ENCODE data around the gene GABRB3.

The GABRB3 gene

DNA sequence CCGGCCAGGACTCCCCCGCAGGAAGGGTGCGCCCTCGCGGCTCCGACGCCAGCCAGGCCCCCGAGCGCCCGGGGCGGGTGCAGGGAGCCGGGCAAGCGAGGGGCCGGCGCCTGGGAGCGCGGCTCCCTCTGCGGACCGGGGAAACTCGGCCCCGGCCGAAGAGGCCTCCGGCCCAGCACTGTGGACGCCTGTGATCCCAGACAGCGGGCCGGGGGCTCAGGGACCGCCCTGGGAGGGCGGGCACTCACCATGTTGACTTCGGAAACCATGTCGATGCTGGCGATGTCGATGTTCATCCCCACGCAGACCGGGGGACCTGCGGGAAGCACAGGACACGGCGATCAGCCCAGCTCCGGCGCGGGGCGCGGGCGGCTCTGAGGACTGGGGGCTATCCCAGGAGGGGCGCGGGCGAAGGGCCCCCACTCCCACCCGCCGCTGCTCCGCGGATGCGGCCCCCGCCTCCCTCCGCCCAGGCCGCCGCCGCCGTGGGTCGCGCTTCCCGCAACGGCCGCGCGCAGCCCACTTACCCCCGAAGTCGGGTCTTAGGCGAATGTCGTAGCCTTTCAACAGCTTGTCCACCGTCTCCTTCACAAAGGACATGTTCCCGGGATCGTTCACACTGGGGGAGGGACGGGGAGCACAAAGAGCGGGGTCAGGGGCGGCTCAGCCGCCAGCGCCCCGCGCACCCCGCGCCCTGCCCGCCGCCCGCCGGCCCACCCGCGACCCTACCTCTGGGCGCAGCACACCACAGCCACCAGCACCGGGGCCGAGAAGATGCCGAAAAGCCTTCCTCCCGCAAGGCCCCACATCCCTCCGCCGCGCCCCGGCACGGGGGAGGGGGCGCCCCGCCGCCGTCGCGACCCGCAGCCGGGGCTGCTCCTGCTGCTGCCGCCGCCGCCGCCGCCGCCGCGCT, at the start of gene GABRB3:
GABRB3 (minus strand) TSS at position 913 of the 913 bp plus-strand sequence.
- DNase-seq: no peak

GRCh38 chr15:26807517-26808427, 34.9 kb upstream of the GABRB3 start:
- DNase-seq: no peak

DNA sequence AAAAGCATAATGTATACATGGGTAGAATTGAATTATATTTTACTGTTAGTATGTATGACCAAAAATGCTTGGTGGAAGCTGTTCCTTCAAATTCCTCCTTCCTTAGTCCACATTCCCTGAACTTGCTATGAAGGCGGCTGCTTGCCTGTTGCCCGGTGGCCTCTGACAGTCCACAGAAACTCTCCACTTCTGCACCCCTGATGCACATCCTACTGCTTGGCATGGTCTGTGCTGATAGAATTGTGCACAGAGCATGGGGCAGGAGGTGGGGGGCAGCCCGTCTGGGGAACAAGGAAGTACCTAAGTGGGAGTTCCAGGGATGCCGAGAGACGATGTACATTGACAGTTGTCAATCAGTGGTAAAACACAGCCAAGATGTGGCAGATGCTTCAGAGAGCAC, 33.7 kb upstream of the GABRB3 start:
- no peak for DNase-seq

DNA sequence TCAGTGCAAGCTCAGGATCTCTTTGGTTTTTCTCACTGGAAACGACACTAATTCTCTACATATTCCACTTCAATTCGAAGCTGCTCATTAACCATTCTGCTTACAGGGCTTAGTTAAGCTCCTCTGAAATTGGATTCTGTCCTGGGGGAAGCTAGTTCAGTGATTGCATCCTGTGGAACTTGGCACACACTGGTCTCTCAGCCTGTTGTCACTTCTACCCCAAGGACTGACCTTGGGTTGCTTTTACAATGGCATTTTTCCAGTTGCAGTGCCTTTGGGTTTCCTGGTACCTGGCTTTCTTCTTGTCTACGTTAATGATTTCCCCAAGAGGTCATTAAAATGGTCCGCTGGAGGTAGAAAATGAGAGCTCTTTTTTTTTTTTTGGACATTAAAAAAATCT, 33.3 kb upstream of the GABRB3 start:
- DNase-seq: no peak

GRCh38 chr15:26805470-26805869, 32.6 kb upstream of the GABRB3 start:
- no peak for DNase-seq

GRCh38 chr15:26804063-26804804, 31.4 kb upstream of the GABRB3 start:
- no peak for DNase-seq

DNA sequence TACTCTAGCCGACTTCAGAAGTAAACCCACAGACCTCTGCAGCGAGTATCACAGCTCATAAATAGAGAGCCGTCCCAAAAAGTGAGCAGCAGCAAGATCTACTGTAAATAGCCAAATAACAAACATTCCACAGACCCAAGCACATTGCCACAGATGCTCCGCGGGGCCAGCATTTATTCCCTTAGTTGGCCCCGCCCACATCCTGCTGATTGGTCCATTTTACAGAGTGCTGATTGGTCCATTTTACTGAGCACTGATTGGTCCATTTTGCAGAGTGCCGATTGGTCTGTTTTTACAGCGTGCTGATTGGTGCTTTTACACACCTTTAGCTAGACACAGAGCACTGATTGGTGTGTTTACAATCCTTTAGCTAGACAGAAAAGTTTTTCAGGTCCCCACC, 17.3 kb upstream of the GABRB3 start:
- DNase-seq: no peak

- no peak for DNase-seq
Measured at GRCh38 chr15:26781816-26782215, 8.9 kb upstream of the GABRB3 start.

GRCh38 chr15:26773917-26774316, 1.1 kb upstream of the GABRB3 start:
- no peak for DNase-seq

DNA sequence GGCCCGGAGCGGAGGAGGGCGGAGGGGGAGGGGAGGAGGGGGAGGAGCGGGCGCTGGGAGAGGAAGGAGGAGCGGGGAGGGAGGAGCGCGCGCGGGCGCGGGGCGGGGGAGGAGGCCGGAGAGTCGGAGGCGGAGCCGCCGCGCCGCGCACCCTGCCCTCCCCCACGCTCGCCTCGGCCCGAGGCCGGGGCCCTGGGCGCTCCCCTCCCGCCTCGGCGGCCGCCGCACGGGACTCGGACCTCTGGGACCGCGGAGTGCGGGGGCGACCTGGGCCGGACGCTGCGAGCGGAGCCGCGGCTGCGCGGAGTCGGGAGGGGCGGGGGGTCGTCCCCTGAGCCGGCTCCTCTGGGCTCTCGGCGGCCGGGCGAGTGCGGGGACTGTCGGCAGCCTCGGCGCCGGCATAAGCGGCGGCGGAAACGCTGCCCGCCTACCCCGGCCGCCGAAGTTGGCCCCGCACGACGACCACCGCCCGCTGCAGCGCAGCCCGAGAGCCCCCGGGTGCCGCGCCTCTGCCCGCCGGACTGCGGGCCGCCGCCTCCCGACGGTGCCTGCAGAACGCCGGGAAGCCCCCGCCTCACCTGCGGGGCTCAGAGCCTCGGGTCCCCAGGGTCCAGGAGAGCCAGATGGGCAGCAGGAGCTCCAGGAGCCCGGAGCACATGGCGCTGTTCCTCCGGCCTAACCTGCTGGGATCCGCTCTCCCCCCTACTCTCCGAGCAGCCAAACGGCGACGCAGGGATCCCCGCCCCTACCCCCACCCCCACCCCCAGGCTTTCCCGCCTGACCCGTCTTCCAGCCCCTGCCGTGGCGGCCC, 406 bp upstream of the GABRB3 start:
- no peak for DNase-seq

DNA sequence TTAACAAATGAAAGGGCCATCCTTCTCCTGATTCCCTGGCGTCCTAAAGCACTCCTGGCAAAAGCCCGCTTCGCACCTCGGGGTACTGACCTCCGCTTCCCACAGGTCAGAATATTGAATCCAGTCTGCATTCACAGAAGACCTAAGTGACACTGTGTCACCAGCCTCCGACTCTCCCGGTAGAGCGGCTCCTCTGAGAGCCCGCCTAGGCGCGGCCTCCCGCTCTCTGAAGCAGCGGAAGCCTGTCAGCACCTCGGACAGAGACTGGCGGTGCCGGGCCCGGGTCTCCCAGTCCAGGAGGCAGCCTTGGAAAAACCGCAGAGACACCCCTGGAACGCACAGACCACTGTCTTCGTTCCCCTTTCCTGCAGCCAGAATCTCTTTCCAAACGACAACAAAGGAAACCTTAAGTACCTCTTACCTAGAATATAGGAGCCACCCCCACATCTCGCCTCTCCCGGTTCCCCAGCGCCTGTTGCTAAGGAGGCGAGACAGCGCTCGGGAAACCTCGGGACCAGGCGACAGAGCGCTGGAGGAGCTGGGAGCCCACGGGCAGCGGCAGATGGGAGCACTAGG, 1.2 kb downstream of the GABRB3 start:
- DNase-seq: no peak

DNA sequence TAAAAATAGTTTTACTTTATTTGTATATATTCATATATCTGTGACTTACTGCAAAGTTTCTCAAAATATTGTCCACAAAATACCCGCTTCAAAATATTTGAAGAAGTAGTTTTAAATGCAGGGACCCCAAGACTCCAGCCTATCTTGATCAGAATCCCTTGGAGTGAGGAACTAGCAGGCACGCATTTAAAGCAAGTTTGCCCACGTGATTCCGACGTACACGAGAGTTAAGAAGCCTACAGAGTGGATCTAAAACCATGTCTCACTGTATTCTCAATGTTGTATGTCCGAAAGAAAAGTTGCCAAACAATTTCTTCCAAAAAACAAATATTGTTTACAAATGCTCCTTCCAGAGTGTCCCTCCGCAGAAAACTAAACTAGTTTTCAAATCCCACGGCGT, 1.7 kb downstream of the GABRB3 start:
- no peak for DNase-seq

DNA sequence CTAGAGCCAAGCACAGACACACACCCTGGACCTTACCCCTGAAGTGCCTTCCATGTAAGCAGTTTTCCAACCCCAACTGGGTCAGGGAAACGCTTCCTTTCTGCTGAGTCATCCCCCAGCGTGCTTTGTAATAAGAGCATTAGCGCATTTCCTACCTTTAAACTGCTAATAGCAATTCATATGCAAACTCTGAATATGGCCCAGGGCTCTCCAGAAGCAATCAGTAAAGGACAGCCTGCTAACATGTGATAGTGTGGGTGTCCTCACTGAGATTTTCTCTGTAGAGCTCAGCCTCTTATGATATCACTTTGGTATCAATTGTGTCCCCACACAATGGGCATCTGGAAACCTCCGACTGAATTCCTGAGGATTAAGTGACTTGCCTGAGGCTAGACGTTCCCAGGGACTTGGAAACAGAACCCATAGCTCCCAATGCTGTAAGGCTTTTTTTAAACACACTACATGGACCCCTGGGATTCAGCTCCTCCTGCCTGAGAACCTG, 5.6 kb downstream of the GABRB3 start:
- no peak for DNase-seq

DNA sequence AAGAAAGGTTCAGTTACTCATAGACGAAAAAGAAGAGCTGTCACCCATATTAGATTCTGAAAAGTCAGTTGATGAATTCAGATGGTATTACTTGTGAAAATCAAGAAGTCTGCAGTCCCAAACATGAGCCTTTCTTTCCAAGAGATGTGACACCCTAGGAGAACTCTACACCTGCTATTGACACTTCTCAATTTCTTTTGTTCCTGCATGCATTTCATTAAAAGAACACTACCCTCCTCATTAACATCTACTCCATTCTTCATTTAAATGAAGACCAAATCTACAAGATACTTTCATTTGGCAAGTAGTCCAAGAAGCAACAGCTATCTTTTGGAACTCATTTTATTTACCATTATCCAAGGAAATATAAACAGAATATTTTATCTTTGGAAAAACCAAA, 6.6 kb downstream of the GABRB3 start:
- no peak for DNase-seq

- no peak for DNase-seq
Measured at GRCh38 chr15:26759986-26760385, 12.9 kb downstream of the GABRB3 start.

- DNase-seq: no peak
Measured at GRCh38 chr15:26758079-26758478, 14.8 kb downstream of the GABRB3 start.

DNA sequence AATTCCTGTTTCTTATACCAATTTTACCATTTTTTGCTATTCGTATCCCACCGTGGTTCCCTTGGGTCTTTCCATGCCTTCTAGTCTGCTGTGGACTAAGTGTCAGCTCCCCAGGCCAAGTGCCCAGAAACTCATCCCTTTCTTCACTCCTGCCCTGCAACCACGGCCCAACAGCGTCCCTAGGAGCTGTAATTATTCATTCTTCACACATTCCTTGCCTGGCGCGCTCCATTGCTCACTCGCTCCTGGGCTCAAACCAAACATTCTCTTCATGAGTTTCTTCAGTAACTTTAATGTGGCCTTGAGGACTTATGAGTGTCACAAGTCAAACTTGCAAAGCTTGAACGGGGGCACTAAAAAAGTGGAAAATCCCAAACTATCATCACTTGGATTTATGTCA, 15.7 kb downstream of the GABRB3 start:
- DNase-seq: no peak

DNA sequence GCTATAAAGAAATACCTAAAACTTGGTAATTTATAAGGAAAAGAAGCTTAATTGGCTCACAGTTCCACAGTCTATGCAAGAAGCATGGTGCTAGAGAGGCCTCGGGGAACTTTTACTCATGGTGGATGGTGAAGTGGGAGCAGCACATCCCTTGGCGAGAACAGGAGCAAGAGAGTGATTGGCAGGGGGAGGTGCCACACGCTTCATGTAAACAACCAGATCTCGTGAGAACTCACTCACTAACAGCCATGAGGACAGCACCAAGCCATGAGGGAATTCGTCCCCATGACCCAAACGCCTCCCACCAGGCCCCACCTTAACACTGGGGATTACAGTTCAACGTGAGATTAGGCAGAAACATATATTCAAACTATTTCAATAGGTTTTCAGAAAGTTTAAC, 28.0 kb downstream of the GABRB3 start:
- DNase-seq: no peak

DNA sequence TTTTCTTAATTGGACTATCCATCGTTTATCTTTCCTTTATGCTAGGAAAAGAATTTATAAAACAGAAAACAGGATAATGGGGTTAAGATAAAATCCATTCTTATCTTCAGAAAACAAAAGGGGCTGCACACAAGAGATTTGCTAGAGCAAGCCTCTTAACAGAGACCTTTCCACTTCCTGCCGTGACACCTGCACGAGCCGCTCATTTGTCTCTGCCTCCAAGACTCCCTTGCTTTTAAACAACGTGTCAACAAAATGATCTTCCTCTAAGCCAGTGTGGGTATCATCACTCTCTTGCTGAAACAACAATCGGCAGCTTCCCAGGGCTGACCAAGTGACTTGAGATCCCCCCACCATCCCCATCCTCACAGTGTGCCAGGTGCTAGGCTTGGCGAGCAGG, 33.1 kb downstream of the GABRB3 start:
- DNase-seq: no peak

GRCh38 chr15:26738996-26739395, 33.9 kb downstream of the GABRB3 start:
- no peak for DNase-seq

DNA sequence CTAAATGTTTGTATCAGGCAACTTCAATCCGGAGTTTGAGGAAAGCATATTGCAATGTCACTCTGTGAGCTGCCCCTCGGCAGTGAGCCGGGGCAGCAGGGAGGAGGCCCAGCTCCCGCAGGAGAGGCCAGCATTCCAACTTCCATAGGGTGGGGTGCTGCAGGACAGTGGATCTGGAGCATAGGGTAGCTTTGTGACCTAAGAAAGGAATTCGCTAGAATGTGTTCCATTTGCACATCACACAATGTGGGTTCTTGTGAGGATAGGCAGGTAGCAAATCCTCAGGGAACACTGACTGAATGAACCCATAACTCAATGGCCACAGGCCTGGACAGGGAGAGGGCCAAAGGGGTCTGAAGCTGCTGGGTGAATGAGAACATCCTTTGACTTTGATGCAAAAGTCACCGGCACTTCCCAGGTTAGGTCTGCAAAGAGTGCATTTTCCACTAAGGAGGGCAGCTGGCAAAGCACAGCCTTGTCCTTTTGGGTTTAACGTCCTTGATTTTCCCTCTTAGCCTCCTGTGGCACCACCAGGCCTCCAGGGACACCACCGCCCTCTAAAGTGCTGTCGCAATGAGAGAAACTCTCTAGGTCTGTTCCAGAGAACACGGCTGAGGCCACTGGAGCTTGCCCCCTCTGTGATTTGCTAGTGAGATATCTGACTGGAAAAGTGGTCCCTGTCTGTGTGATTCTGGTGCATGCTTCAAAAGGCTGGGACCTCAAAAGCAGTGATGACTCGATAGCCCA, 36.2 kb downstream of the GABRB3 start:
- no peak for DNase-seq

Measured in CD4-positive, alpha-beta T cell treated with Interleukin-17A for 4 hours (primary cell).